ENCODE results near the gene CNTNAP2. TPM values are rescaled to one million over a fixed set of nuclear protein-coding genes. Genes with fewer than 3 reads are reported as not detected.

CNTNAP2 gene
- total RNA-seq, 6 experiments from 2014 or later, result 1.8 to 8.1 (median 3.9) TPM

DNA sequence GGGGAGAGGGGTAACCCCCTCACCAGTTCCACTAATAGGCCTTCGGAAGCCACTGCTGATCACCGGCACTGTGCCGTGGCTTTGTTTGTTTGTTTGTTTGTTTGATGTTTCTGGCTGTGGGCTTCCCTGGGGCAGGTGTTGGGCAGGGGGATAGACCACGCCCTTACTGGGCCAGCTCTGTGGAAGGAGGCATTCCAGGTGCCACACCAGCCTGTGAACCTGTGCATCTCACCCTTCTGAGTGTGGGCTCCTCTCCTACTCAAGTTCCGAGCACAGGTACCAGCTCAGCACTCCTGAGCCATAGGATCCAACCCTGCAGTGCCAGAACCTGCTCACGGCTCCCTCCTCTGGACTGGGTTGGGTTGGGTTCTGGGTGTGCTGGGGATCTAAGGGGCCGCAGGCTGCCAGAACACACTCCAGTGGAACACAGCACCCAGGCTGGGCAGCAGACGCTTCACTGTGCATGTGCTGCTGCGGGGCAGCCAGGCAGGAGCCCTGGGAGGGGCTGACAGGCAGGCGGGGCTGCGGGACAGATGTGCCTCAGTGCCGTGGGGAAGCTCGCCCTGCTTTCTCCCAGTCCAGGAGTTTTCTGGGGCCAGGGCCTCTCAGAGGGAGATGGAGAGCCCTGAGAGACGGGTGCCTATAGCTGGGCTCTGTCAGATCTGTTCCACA is 1053.9 kb downstream of the CNTNAP2 start:
- 8% methylated on average over 2 of the region's 14 CpGs for WGBS (ENCODE audit: insufficient coverage, low coverage, low lambda C conversion rate, missing lambda C conversion rate)
- H3K27ac ChIP-seq, result no peak overlapping the region
- no peaks in the 10 kb centered on the region for H3K27me3 ChIP-seq
- TF ChIP-seq POLR2A (IDR thresholded peaks at IDR 0.05), result no peak
- TF ChIP-seq, protein P1, sequence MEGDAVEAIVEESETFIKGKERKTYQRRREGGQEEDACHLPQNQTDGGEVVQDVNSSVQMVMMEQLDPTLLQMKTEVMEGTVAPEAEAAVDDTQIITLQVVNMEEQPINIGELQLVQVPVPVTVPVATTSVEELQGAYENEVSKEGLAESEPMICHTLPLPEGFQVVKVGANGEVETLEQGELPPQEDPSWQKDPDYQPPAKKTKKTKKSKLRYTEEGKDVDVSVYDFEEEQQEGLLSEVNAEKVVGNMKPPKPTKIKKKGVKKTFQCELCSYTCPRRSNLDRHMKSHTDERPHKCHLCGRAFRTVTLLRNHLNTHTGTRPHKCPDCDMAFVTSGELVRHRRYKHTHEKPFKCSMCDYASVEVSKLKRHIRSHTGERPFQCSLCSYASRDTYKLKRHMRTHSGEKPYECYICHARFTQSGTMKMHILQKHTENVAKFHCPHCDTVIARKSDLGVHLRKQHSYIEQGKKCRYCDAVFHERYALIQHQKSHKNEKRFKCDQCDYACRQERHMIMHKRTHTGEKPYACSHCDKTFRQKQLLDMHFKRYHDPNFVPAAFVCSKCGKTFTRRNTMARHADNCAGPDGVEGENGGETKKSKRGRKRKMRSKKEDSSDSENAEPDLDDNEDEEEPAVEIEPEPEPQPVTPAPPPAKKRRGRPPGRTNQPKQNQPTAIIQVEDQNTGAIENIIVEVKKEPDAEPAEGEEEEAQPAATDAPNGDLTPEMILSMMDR (IDR thresholded peaks at IDR 0.05), result no peak
- H3K9me3 ChIP-seq, result no peaks in the 10 kb centered on the region
- H3K36me3 ChIP-seq, result no peaks in the 10 kb centered on the region
- intact Hi-C loops (cut with DNase I), result no loop called here
- H3K4me3 ChIP-seq, result no peak overlapping the region
- DNase-seq, result no peak
- ATAC-seq, result peak in 1 of 4 donors; percentile 14
- H3K4me1 ChIP-seq, result no peaks in the 10 kb centered on the region

DNA sequence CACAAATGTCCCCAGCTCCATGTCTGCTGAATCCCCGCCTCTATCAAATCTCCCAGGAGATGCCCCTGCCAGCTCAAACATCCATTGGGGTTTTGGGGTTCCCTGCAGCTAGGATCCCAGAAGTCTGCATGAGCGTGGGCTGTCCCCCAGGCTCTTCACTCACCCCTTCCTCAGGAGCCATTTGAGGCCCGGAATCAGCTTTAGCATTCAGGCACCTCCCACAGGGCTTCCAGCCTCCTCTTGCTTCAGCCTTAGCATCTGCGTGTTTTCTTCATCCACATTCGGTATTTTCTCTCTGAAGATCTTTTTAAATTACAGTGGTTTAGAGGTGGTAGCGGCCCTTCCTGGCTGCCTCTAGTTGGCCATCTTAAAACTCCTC is 1054.4 kb downstream of the CNTNAP2 start:
- intact Hi-C loops (cut with DNase I), result no loop called here
- WGBS (ENCODE audit: insufficient coverage, low coverage, low lambda C conversion rate, missing lambda C conversion rate), result 56% methylated on average over 5 of the region's 6 CpGs
- ATAC-seq, result no peak
- H3K27ac ChIP-seq, result no peak overlapping the region
- H3K27me3 ChIP-seq, result no peaks in the 10 kb centered on the region
- no peaks in the 10 kb centered on the region for H3K36me3 ChIP-seq
- no peak for DNase-seq
- no peaks in the 10 kb centered on the region for H3K4me1 ChIP-seq
- H3K9me3 ChIP-seq, result no peaks in the 10 kb centered on the region
- TF ChIP-seq POLR2A (IDR thresholded peaks at IDR 0.05), result no peak
- TF ChIP-seq, protein P1 (IDR thresholded peaks at IDR 0.05), result no peak
- no peak overlapping the region for H3K4me3 ChIP-seq

DNA sequence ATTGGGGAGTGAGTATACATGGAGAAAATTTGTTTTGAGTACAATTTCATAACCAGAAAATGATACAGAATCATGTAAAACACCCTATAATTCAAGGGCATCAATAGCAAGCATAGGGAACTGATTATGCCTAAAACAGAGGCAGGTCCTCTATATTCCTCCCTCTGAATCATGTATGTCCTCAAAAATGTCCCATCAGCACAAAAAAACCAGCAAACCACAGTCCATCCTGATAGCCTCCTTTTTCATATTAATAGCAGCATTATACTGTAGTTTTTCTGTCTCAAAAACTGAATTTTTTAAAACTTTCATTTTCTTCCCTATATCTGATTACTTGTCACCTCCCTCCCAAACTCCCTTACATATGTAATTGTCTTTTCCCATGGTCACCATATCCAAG is 1057.3 kb downstream of the CNTNAP2 start:
- no peak for ATAC-seq
- no peak for TF ChIP-seq POLR2A (IDR thresholded peaks at IDR 0.05)
- TF ChIP-seq, protein P1 (IDR thresholded peaks at IDR 0.05), result no peak
- Histone ChIP-seq H3K27me3 (no peaks in the 10 kb centered on the region), H3K4me3 (no peak overlapping the region), H3K4me1 (no peaks in the 10 kb centered on the region), H3K27ac (no peak overlapping the region), H3K9me3 (no peaks in the 10 kb centered on the region), H3K36me3 (no peaks in the 10 kb centered on the region)
- DNase-seq, result no peak
- intact Hi-C loops (cut with DNase I), result no loop called here

DNA sequence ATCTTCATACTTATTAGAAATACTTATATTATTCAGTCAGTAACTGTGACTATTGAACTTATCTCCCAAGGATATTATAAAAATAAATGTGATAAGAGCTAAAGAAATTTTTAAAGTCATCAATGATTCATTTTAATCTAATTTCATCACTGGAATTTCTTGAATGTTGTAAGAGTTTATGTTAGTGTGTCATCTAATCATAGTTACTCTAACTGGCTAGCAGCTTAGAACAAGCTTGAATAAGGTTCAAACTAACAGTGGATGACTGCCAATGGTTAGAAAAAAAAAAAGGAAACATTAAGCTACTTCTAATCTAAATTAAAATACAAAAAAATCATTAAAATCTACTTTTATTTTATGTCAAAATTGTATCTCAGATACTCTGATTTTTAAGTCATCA is 1066.3 kb downstream of the CNTNAP2 start:
- Histone ChIP-seq H3K27ac (no peak overlapping the region), H3K4me1 (no peaks in the 10 kb centered on the region), H3K4me3 (no peak overlapping the region), H3K9me3 (peaks cover 0 to 3% (median 0%) of the 10 kb centered on the region in 4 donors), H3K36me3 (no peaks in the 10 kb centered on the region), H3K27me3 (no peaks in the 10 kb centered on the region)
- TF ChIP-seq POLR2A (IDR thresholded peaks at IDR 0.05), result no peak
- TF ChIP-seq, protein P1 (IDR thresholded peaks at IDR 0.05), result no peak
- ATAC-seq, result no peak
- intact Hi-C loops (cut with DNase I), result no loop called here
- DNase-seq, result no peak

DNA sequence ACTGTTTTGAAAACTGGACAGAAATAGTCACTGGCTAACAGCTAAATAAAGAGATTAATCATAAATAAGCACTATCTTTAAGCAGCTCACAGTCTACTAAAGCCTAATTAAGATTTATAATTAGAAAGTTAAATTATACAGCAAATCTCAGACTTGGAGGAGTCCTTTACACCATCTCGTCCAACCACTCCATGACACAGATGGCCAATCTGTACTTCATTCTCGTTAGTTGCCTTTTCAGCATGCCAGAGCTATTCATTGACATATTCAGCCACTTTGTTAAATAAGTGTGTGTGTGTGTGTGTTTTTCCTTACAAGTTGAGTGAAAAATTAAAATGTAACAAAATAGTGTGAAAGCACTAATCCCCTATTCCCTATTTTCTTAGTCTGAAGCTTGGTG is 1066.7 kb downstream of the CNTNAP2 start:
- WGBS (ENCODE audit: insufficient coverage, low coverage, low lambda C conversion rate, missing lambda C conversion rate), result 44% methylated on average over 2 of the region's 2 CpGs
- intact Hi-C loops (cut with DNase I), result no loop called here
- Histone ChIP-seq H3K27me3 (no peaks in the 10 kb centered on the region), H3K9me3 (peaks cover 0 to 3% (median 0%) of the 10 kb centered on the region in 4 donors), H3K4me1 (no peaks in the 10 kb centered on the region), H3K27ac (no peak overlapping the region), H3K36me3 (no peaks in the 10 kb centered on the region), H3K4me3 (no peak overlapping the region)
- TF ChIP-seq, protein P1 (IDR thresholded peaks at IDR 0.05), result no peak
- TF ChIP-seq POLR2A (IDR thresholded peaks at IDR 0.05), result no peak
- no peak for ATAC-seq
- DNase-seq, result no peak
